CD4-positive, CD25-positive, alpha-beta regulatory T cell (primary cell): ENCODE measurements around the gene UMOD. TPM values are rescaled to one million over a fixed set of nuclear protein-coding genes. Genes with fewer than 3 reads are reported as not detected.

Source experiments
- ATAC-seq, 2 donors: fragments of 150-1000 bp; cut with Tn5 transposase; one replicate each; pipeline ENCODE4 v1.10.0; 2021; ENCODE audit warnings: low read depth in 2 of 2, moderate number of reproducible peaks in 2 of 2, moderate library complexity in 1 of 2
- DNase-seq, 3 donors: peaks; one replicate each; pipeline versions ENCODE4 v3.0.0 to v3.0.0-alpha.2; 2012 to 2022; ENCODE audit warnings: mixed read lengths in 1 of 3
- H3K27ac ChIP-seq: one replicate; pipeline ENCODE4 v1.7.0; 2013; ENCODE audit warnings: mild to moderate bottlenecking, low read length; ENCODE audit not compliant: insufficient read depth, poor library complexity, severe bottlenecking
- H3K27me3 ChIP-seq: one replicate; pipeline ENCODE4 v1.7.0; 2013; ENCODE audit warnings: low read length; ENCODE audit not compliant: control insufficient read depth, insufficient read depth
- H3K36me3 ChIP-seq: one replicate; pipeline ENCODE4 v1.7.0; 2013; ENCODE audit warnings: mild to moderate bottlenecking, low read length, moderate library complexity; ENCODE audit not compliant: control insufficient read depth, insufficient read depth
- H3K4me1 ChIP-seq: 2 replicates; pipeline ENCODE4 v1.7.0; 2013; ENCODE audit warnings: mild to moderate bottlenecking, low read length; ENCODE audit not compliant: insufficient read depth, control insufficient read depth, poor library complexity, severe bottlenecking
- H3K4me3 ChIP-seq: one replicate; pipeline ENCODE4 v1.7.0; 2013; ENCODE audit warnings: low read depth, mild to moderate bottlenecking, low read length, moderate library complexity
- H3K9me3 ChIP-seq, 2 experiments: 1 replicate in 1 of 2; 2 replicates in 1 of 2; pipeline ENCODE4 v1.7.0; 2013; ENCODE audit warnings: low read length in 2 of 2, mild to moderate bottlenecking in 1 of 2, moderate library complexity in 1 of 2; ENCODE audit not compliant: control insufficient read depth in 2 of 2
- H3K27ac Mint-ChIP-seq, 3 donors: one replicate each; pipeline ENCODE4 v1.8.0; 2020 to 2022; ENCODE audit warnings: mild to moderate bottlenecking in 3 of 3, mixed read lengths in 3 of 3, moderate library complexity in 2 of 3
- H3K27me3 Mint-ChIP-seq: one replicate; pipeline ENCODE4 v1.8.0; 2022; ENCODE audit warnings: mild to moderate bottlenecking, mixed read lengths
- H3K36me3 Mint-ChIP-seq: one replicate; pipeline ENCODE4 v1.8.0; 2020; ENCODE audit warnings: mixed read lengths
- H3K4me1 Mint-ChIP-seq, 4 donors: one replicate each; pipeline ENCODE4 v1.8.0; 2020 to 2022; ENCODE audit warnings: mixed read lengths in 4 of 4, mild to moderate bottlenecking in 1 of 4
- H3K4me3 Mint-ChIP-seq, 4 donors: one replicate each; pipeline ENCODE4 v1.8.0; 2020 to 2022; ENCODE audit warnings: mild to moderate bottlenecking in 4 of 4, mixed read lengths in 4 of 4, moderate library complexity in 3 of 4
- H3K9me3 Mint-ChIP-seq, 7 donors: one replicate each; pipeline ENCODE4 v1.8.0; 2020 to 2022; ENCODE audit warnings: mixed read lengths in 7 of 7, mild to moderate bottlenecking in 3 of 7, moderate library complexity in 2 of 7
- polyA plus RNA-seq, 4 donors: library from polyadenylated mRNA; unstranded; fragments of 300-500 nt; fragmentation: Illumina TruSeq; gene quantifications; one replicate each; pipeline ENCODE4 v1.2.3, GENCODE V29; 2021
- total RNA-seq: library from RNA; stranded (reverse); gene quantifications from one replicate; pipeline ENCODE4 v1.2.3, GENCODE V29; 2022

The UMOD gene
- total and polyA plus RNA-seq, 5 donors from 2014 or later, result not detected

GRCh38 chr16:20382202-20382948 lies 29.9 kb upstream of the UMOD start:
- Mint-ChIP-seq H3K27ac (no peak overlapping the region), H3K36me3 (no peaks in the 10 kb centered on the region), H3K9me3 (peaks cover 0 to 2% (median 0%) of the 10 kb centered on the region in 7 donors), H3K4me1 (peaks cover 0 to 6% (median 1%) of the 10 kb centered on the region in 4 donors), H3K27me3 (peaks cover 6% of the 10 kb centered on the region), H3K4me3 (no peak overlapping the region)
- DNase-seq (no peak), ATAC-seq (no peak)
- H3K4me3 ChIP-seq, result no peak overlapping the region
- H3K4me1 ChIP-seq, result no peaks in the 10 kb centered on the region
- H3K27ac ChIP-seq, result no peak overlapping the region
- no peaks in the 10 kb centered on the region for H3K36me3 ChIP-seq
- no peaks in the 10 kb centered on the region for H3K9me3 ChIP-seq
- peaks cover 3% of the 10 kb centered on the region for H3K27me3 ChIP-seq

- ATAC-seq (no peak), DNase-seq (no peak)
- no peak overlapping the region for H3K27ac Mint-ChIP-seq
- H3K4me3 Mint-ChIP-seq, result no peak overlapping the region
- H3K27me3 Mint-ChIP-seq, result no peaks in the 10 kb centered on the region
- H3K4me1 ChIP-seq, result no peaks in the 10 kb centered on the region
- peaks cover 0 to 6% (median 1%) of the 10 kb centered on the region in 4 donors for H3K4me1 Mint-ChIP-seq
- H3K27ac ChIP-seq, result no peak overlapping the region
- no peaks in the 10 kb centered on the region for H3K9me3 ChIP-seq
- no peak overlapping the region for H3K4me3 ChIP-seq
- no peaks in the 10 kb centered on the region for H3K36me3 Mint-ChIP-seq
- H3K9me3 Mint-ChIP-seq, result peaks cover 0 to 2% (median 0%) of the 10 kb centered on the region in 7 donors
- no peaks in the 10 kb centered on the region for H3K36me3 ChIP-seq
- no peaks in the 10 kb centered on the region for H3K27me3 ChIP-seq
Measured at GRCh38 chr16:20380782-20381181, 28.3 kb upstream of the UMOD start.

- ATAC-seq (no peak), DNase-seq (no peak)
- Histone ChIP-seq H3K27me3 (no peaks in the 10 kb centered on the region), H3K4me3 (no peak overlapping the region), H3K36me3 (no peaks in the 10 kb centered on the region), H3K4me1 (no peaks in the 10 kb centered on the region), H3K9me3 (no peaks in the 10 kb centered on the region), H3K27ac (no peak overlapping the region)
- H3K9me3 Mint-ChIP-seq, result peaks cover 0 to 2% (median 0%) of the 10 kb centered on the region in 7 donors
- H3K36me3 Mint-ChIP-seq, result no peaks in the 10 kb centered on the region
- no peak overlapping the region for H3K27ac Mint-ChIP-seq
- H3K27me3 Mint-ChIP-seq, result no peaks in the 10 kb centered on the region
- H3K4me1 Mint-ChIP-seq, result peaks cover 0 to under 1% (median 0%) of the 10 kb centered on the region in 4 donors
- H3K4me3 Mint-ChIP-seq, result no peak overlapping the region
Measured at GRCh38 chr16:20377181-20377580, 24.7 kb upstream of the UMOD start.

GRCh38 chr16:20372701-20373100 lies 20.2 kb upstream of the UMOD start:
- Mint-ChIP-seq H3K36me3 (no peaks in the 10 kb centered on the region), H3K27me3 (peaks cover 5% of the 10 kb centered on the region)

GRCh38 chr16:20369452-20370054 lies 17.0 kb upstream of the UMOD start:
- H3K27me3 Mint-ChIP-seq, result peaks cover 5% of the 10 kb centered on the region
- DNase-seq, result no peak
- H3K4me1 ChIP-seq, result no peaks in the 10 kb centered on the region
- no peaks in the 10 kb centered on the region for H3K27me3 ChIP-seq
- H3K27ac Mint-ChIP-seq, result no peak overlapping the region
- no peak overlapping the region for H3K4me3 Mint-ChIP-seq
- H3K4me1 Mint-ChIP-seq, result no peaks in the 10 kb centered on the region
- peaks cover 0 to 6% (median 0%) of the 10 kb centered on the region in 7 donors for H3K9me3 Mint-ChIP-seq
- no peak overlapping the region for H3K4me3 ChIP-seq
- H3K9me3 ChIP-seq, result no peaks in the 10 kb centered on the region
- H3K36me3 ChIP-seq, result no peaks in the 10 kb centered on the region
- no peaks in the 10 kb centered on the region for H3K36me3 Mint-ChIP-seq
- no peak overlapping the region for H3K27ac ChIP-seq
- ATAC-seq, result no peak

More at GRCh38 chr16:20372701-20373100, 20.2 kb upstream of the UMOD start:
- no peak overlapping the region for H3K27ac ChIP-seq
- Mint-ChIP-seq H3K9me3 (peaks cover 0 to 2% (median 0%) of the 10 kb centered on the region in 7 donors), H3K4me1 (no peaks in the 10 kb centered on the region), H3K27ac (no peak overlapping the region), H3K4me3 (no peak overlapping the region)
- DNase-seq (no peak), ATAC-seq (no peak)
- no peaks in the 10 kb centered on the region for H3K9me3 ChIP-seq
- H3K27me3 ChIP-seq, result no peaks in the 10 kb centered on the region
- H3K4me3 ChIP-seq, result no peak overlapping the region
- H3K36me3 ChIP-seq, result no peaks in the 10 kb centered on the region
- H3K4me1 ChIP-seq, result no peaks in the 10 kb centered on the region

GRCh38 chr16:20364051-20364450 lies 11.5 kb upstream of the UMOD start:
- ATAC-seq, result no peak

GRCh38 chr16:20363191-20363590 lies 10.7 kb upstream of the UMOD start:
- Mint-ChIP-seq H3K9me3 (peaks cover 0 to 7% (median 0%) of the 10 kb centered on the region in 7 donors), H3K4me1 (no peaks in the 10 kb centered on the region), H3K27ac (no peak overlapping the region), H3K4me3 (no peak overlapping the region), H3K27me3 (no peaks in the 10 kb centered on the region), H3K36me3 (no peaks in the 10 kb centered on the region)
- DNase-seq, result no peak
- H3K27ac ChIP-seq, result no peak overlapping the region
- no peaks in the 10 kb centered on the region for H3K4me1 ChIP-seq
- H3K9me3 ChIP-seq, result no peaks in the 10 kb centered on the region
- H3K27me3 ChIP-seq, result no peaks in the 10 kb centered on the region
- no peaks in the 10 kb centered on the region for H3K36me3 ChIP-seq
- ATAC-seq, result no peak
- no peak overlapping the region for H3K4me3 ChIP-seq

More at GRCh38 chr16:20364051-20364450, 11.5 kb upstream of the UMOD start:
- H3K27me3 Mint-ChIP-seq, result peaks cover 5% of the 10 kb centered on the region
- no peaks in the 10 kb centered on the region for H3K4me1 Mint-ChIP-seq
- no peaks in the 10 kb centered on the region for H3K36me3 Mint-ChIP-seq
- peaks cover 0 to 7% (median 0%) of the 10 kb centered on the region in 7 donors for H3K9me3 Mint-ChIP-seq
- Histone ChIP-seq H3K27me3 (no peaks in the 10 kb centered on the region), H3K36me3 (no peaks in the 10 kb centered on the region), H3K4me3 (no peak overlapping the region), H3K9me3 (no peaks in the 10 kb centered on the region), H3K27ac (no peak overlapping the region), H3K4me1 (no peaks in the 10 kb centered on the region)
- no peak for DNase-seq
- no peak overlapping the region for H3K4me3 Mint-ChIP-seq
- H3K27ac Mint-ChIP-seq, result no peak overlapping the region
